SK-N-MC (cell line): Measurements from ENCODE around the gene RNF225.

Experiments used
- EZH2 ChIP-seq: fragments of 200-600 bp; sonication (generic); IDR thresholded peaks from one replicate; pipeline ENCODE4 v1.6.1; 2017; ENCODE audit warnings: antibody characterized with exemption
- FOXP2 ChIP-seq: optimal IDR thresholded peaks from 2 replicates; pipeline ENCODE3; 2011; ENCODE audit warnings: mild to moderate bottlenecking, moderate library complexity; ENCODE audit not compliant: insufficient read depth; ENCODE audit errors: extremely low read length, control extremely low read depth
- POLR2AphosphoS5 ChIP-seq: IDR thresholded peaks from 2 replicates; pipeline ENCODE4 v1.6.1; 2012; ENCODE audit warnings: mild to moderate bottlenecking, low read depth, low read length, borderline replicate concordance

GRCh38 chr19:58350001-58350861, 45.2 kb upstream of the RNF225 start:
- no peak for TF ChIP-seq EZH2
- TF ChIP-seq POLR2AphosphoS5: no peak
- no peak for TF ChIP-seq FOXP2
